ENCODE data around the gene SPAG9. TPM values are rescaled to one million over a fixed set of nuclear protein-coding genes. Genes with fewer than 3 reads are reported as not detected.

The SPAG9 gene
- total and polyA plus RNA-seq, 2 experiments from 2014 or later, result 13.7 to 45.0 TPM

- TF ChIP-seq ZNF462 (CRISPR knock-in tag; IDR thresholded peaks at IDR 0.05) (no peak), STAT1 (IDR thresholded peaks at IDR 0.05; ENCODE audit: unreplicated experiment) (no peak), EZH2 (IDR thresholded peaks at IDR 0.05; ENCODE audit: low read depth, unreplicated experiment) (no peak), EZH2phosphoT487 (IDR thresholded peaks at IDR 0.05; ENCODE audit: unreplicated experiment) (no peak), NANOG (IDR thresholded peaks at IDR 0.05; ENCODE audit: borderline replicate concordance) (no peak)
Observed at GRCh38 chr17:51078009-51078592, 42.6 kb downstream of the SPAG9 start (continued).

GRCh38 chr17:51076821-51077220, 43.8 kb downstream of the SPAG9 start:
- H3K27ac ChIP-seq (ENCODE audit: low read depth), result no peak overlapping the region
- DNase-seq (ENCODE audit: low spot score) (no peak), ATAC-seq (no peak)
- no peak overlapping the region for H2AFZ ChIP-seq
- no peak overlapping the region for H3K4me3 Mint-ChIP-seq
- H3K27ac Mint-ChIP-seq, result no peak overlapping the region
- TF ChIP-seq EZH2 (IDR thresholded peaks at IDR 0.05; ENCODE audit: low read depth, unreplicated experiment) (no peak), CREB1 (CRISPR knock-in tag; IDR thresholded peaks at IDR 0.05; ENCODE audit: low read depth) (no peak), EZH2phosphoT487 (IDR thresholded peaks at IDR 0.05; ENCODE audit: unreplicated experiment) (no peak)
- H3K4me1 Mint-ChIP-seq, result no peaks in the 10 kb centered on the region
- H3K4me3 ChIP-seq, result no peak overlapping the region
- H3K36me3 Mint-ChIP-seq (ENCODE audit: low read depth), result peaks cover 20% of the 10 kb centered on the region
- H3K36me3 ChIP-seq (ENCODE audit: insufficient read depth), result peaks cover 12% of the 10 kb centered on the region
- peaks cover 5% of the 10 kb centered on the region; the same call in 1 of the 2 replicates for H4K20me1 ChIP-seq (replicated peaks; ENCODE audit: insufficient read depth)
- H3K27me3 Mint-ChIP-seq (ENCODE audit: insufficient read depth, low read depth, poor library complexity), result no peaks in the 10 kb centered on the region
- H3K9me2 ChIP-seq (ENCODE audit: insufficient read depth), result no peaks in the 10 kb centered on the region
- no peaks in the 10 kb centered on the region for H3K4me1 ChIP-seq (ENCODE audit: insufficient read depth)
- no peak overlapping the region for H3K4me2 ChIP-seq
- no peaks in the 10 kb centered on the region for H3K9me3 Mint-ChIP-seq
- H3K79me2 ChIP-seq (replicated peaks; ENCODE audit: insufficient read depth), result peaks cover 16% of the 10 kb centered on the region
- H3F3A ChIP-seq (replicated peaks; ENCODE audit: low read depth), result no peaks in the 10 kb centered on the region
- H3K27me3 ChIP-seq (ENCODE audit: insufficient read depth), result no peaks in the 10 kb centered on the region
